Measurements from ENCODE around the gene ASCC3.

DNA sequence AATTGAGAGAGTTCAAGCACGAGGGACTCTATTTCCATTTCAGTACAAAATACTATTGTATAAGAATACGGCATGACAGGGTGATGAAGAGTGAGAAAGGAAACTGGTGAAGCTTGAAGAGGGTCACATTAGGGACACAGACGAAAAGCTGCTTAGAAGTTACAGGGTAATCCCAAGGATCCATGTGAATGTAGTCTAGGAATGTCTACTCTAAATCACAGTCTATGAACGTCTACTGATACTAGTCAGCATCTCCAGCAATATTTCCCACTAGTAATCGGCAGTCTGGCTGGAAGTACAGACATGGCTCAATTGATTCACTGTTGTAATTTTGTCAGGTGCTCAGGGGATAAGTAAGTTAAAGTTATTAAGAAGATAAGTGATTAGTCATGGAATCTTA is 156.4 kb downstream of the ASCC3 start:
- TF ChIP-seq, protein P1, sequence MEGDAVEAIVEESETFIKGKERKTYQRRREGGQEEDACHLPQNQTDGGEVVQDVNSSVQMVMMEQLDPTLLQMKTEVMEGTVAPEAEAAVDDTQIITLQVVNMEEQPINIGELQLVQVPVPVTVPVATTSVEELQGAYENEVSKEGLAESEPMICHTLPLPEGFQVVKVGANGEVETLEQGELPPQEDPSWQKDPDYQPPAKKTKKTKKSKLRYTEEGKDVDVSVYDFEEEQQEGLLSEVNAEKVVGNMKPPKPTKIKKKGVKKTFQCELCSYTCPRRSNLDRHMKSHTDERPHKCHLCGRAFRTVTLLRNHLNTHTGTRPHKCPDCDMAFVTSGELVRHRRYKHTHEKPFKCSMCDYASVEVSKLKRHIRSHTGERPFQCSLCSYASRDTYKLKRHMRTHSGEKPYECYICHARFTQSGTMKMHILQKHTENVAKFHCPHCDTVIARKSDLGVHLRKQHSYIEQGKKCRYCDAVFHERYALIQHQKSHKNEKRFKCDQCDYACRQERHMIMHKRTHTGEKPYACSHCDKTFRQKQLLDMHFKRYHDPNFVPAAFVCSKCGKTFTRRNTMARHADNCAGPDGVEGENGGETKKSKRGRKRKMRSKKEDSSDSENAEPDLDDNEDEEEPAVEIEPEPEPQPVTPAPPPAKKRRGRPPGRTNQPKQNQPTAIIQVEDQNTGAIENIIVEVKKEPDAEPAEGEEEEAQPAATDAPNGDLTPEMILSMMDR (IDR thresholded peaks at IDR 0.05; ENCODE audit: low read depth, low read length, missing input control) = no peak
- TF ChIP-seq, protein P2, sequence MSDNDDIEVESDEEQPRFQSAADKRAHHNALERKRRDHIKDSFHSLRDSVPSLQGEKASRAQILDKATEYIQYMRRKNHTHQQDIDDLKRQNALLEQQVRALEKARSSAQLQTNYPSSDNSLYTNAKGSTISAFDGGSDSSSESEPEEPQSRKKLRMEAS (IDR thresholded peaks at IDR 0.05) = no peak
- TF ChIP-seq JUND (IDR thresholded peaks at IDR 0.05) (no peak), RAD21 (IDR thresholded peaks at IDR 0.05) (no peak), GABPA (IDR thresholded peaks at IDR 0.05 in 1 of 2, conservative IDR thresholded peaks at IDR 0.05 in 1 of 2) (no peak), RXRA (IDR thresholded peaks at IDR 0.05) (no peak), TAF1 (conservative IDR thresholded peaks at IDR 0.05) (no peak), FOXA1 (IDR thresholded peaks at IDR 0.05) (no peak)
- TF ChIP-seq, protein P3, sequence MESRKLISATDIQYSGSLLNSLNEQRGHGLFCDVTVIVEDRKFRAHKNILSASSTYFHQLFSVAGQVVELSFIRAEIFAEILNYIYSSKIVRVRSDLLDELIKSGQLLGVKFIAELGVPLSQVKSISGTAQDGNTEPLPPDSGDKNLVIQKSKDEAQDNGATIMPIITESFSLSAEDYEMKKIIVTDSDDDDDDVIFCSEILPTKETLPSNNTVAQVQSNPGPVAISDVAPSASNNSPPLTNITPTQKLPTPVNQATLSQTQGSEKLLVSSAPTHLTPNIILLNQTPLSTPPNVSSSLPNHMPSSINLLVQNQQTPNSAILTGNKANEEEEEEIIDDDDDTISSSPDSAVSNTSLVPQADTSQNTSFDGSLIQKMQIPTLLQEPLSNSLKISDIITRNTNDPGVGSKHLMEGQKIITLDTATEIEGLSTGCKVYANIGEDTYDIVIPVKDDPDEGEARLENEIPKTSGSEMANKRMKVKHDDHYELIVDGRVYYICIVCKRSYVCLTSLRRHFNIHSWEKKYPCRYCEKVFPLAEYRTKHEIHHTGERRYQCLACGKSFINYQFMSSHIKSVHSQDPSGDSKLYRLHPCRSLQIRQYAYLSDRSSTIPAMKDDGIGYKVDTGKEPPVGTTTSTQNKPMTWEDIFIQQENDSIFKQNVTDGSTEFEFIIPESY (IDR thresholded peaks at IDR 0.05) = no peak

All from liver (tissue), 3 donors.